Posterior cingulate gyrus (tissue), 11 donors: ENCODE data around the gene SERPINB12.

ENCODE experiments used
- DNase-seq, 10 donors: peaks; one replicate each; pipeline versions ENCODE4 v3.0.0 to v3.0.0-alpha.2; 2020 to 2021; ENCODE audit warnings: mixed read lengths in 3 of 10
- intact Hi-C: fragments of 100-400 bp; cut with DNase I; formaldehyde crosslinking; loops from one replicate; pipeline ENCODE4 v1.15.1; 2023

Gene SERPINB12, protein sequence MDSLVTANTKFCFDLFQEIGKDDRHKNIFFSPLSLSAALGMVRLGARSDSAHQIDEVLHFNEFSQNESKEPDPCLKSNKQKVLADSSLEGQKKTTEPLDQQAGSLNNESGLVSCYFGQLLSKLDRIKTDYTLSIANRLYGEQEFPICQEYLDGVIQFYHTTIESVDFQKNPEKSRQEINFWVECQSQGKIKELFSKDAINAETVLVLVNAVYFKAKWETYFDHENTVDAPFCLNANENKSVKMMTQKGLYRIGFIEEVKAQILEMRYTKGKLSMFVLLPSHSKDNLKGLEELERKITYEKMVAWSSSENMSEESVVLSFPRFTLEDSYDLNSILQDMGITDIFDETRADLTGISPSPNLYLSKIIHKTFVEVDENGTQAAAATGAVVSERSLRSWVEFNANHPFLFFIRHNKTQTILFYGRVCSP

DNA sequence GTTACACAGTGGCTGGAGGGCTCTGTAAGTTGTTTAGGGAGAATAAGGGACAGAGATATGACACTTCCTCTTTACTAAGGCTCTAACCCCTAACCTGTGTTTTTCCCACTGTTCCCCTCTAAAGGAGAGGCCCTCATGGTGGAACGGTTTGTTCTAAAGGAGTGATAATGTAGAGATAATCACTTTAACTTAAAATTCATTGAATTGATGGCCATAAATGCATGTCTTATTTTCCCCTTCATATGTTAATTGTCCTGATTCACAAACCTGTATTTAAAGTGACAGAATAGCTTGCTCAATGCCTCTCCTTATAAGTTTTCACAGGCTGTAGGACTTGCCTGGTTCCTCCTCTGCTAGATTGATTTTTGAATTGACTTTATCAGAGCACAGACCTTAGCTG lies at the start of gene SERPINB12:
Gene SERPINB12, plus strand, starts transcription at position 301 of the 400 bp plus-strand sequence. CDS start 13,791 bp downstream, outside the sequence.
- intact Hi-C loops = no loop called here

DNA sequence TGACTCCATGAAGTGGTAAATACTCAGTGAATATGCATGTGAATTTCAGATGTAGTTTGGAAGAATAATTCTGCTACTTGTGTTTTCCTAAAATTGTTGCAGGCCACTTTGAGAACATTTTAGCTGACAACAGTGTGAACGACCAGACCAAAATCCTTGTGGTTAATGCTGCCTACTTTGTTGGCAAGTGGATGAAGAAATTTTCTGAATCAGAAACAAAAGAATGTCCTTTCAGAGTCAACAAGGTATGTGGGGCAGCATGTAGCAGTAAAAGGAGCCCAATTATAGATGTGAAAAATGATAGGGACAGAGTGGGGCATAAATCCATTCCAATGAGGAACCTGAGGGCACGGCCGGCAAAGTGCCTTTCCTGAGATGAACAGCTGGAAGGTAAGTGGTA lies 49.3 kb upstream of the SERPINB12 start:
- DNase-seq = no peak
- intact Hi-C loops = no loop called here

More for the DNA sequence above, at the start of gene SERPINB12:
- DNase-seq = no peak

- intact Hi-C loops = no loop called here
- DNase-seq = no peak
Measured at GRCh38 chr18:63495675-63496074, 46.5 kb upstream of the SERPINB12 start.

- no peak for DNase-seq
- intact Hi-C loops = no loop called here
Measured at GRCh38 chr18:63505566-63506335, 36.4 kb upstream of the SERPINB12 start.

DNA sequence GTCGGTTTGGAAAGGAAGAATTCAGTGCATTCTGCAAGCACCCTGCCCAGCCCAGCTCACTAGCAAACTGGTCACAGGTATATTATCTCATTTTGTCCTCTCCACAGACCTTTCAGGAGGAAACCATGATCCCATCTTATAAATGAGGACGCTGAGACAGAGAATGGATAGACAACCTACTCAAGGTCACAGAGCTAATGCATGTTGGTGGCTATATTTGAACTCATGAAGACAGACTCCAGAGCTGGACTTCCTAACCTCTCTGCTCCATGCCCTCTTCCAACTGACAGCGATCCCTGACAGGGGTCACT lies 35.9 kb upstream of the SERPINB12 start:
- DNase-seq = no peak
- intact Hi-C loops = no loop called here

DNA sequence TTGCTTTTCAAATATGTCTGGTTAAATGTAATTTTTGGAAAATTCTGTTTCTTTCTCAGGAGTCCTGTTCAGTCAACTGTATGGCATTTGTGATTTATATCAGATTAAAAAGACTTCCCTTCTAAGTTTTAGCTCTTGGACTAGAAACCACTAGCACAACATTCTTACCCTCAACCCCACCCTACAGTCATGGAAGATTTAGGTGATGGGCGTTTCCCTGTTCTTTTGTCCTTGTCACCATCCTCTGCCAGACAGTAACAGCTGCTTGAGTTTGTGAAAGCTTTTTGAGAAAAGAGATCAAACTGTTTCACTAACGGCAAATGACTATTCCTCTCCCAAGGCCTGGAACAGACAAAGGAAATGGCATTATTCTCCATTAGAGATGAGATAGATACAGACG lies 33.6 kb upstream of the SERPINB12 start:
- intact Hi-C loops = no loop called here
- no peak for DNase-seq

DNA sequence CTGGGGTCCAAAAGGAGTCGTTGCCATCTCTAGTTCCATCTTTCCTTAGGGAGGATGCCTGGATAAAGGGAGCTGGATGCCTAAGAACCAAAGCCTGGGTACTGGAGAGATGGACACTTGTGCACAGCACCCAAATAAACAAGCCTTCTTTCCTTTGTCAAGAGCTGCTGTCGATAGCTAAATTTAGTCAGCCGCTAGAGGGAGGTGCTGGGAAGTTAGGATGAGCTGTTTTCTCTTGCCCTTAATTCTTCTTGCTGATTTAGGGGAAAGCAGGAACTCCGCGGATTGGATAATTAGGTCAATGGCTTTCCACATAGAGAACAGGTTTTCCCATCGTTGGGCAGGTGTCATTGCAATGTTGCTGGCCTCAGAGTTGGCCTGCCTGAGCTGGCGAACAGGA lies 30.9 kb upstream of the SERPINB12 start:
- no peak for DNase-seq
- intact Hi-C loops = loop anchor here (10.0 kb wide), 1 partner anchor 224 kb away; no protein-coding TSS in a partner anchor

- intact Hi-C loops = loop anchor here (10.0 kb wide), 1 partner anchor 220 kb away; no protein-coding TSS in a partner anchor
- DNase-seq = no peak
Measured at GRCh38 chr18:63514326-63514725, 27.8 kb upstream of the SERPINB12 start.

DNA sequence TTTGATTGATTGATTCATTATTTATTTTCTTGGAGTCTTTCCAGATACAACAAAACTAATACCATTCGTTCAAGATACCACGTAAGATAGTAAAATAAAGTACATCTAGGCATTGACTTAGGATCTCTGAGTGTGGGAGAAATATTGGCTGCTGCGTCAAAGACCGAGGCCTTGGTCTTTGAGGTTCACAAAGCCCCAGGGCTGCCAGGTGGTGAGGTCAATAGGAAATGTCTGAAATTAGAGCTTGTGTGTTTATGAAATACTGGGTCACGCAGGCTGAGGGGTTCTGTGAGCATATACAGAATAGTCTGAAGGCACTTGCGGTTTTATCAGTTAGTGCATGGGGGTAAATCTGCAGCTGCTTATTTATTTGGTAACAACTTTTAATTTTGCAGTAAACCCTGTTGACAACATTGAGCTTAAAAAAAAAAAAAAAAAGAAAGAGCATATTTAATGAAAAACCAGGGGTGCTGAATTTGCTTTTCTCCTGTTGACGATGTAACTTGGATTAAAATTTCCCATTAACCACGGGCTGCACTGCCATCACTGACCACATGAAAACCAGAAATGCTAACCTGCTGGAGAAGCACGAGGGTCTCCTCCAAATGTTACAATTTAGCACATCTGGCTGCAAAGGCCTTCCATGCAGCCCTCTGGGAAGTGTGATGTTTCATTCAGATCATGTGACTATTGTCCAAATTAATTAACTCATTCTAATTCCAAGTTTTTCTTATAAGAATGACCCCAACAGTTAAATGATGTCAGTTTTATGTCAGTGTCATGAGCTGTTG lies 27.1 kb upstream of the SERPINB12 start:
- intact Hi-C loops = loop anchor here (5.0 to 10.0 kb wide), 2 partner anchors 220 to 422 kb away; no protein-coding TSS in a partner anchor
- no peak for DNase-seq

DNA sequence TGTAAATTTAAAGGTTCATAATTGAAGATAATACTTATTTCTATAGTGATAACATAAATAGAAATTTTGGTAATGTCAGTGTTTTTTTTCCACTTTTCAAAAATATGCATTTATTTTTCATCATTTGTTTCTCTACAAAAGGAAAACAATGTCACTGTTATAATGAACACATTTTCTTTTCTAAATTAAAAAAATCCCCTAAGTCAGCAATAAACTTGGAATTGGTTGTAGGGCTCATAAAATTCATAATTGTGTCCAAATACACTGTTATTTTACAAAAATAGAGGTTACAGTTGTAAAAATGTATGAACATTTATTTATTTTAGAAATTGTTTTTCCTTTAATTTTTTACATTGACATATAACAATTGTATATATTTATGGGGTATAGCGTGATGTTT lies 26.4 kb upstream of the SERPINB12 start:
- DNase-seq = no peak
- intact Hi-C loops = loop anchor here (5.0 to 10.0 kb wide), 2 partner anchors 219 to 422 kb away; no protein-coding TSS in a partner anchor

- intact Hi-C loops = loop anchor here (1.0 to 10.0 kb wide), 4 partner anchors 60 to 419 kb away; no protein-coding TSS in a partner anchor
- peak in 6 of 10 donors; percentile 27 to 86 (median 56) for DNase-seq
Measured at GRCh38 chr18:63518178-63519012, 23.8 kb upstream of the SERPINB12 start.

- no peak for DNase-seq
- intact Hi-C loops = no loop called here
Measured at GRCh38 chr18:63520053-63520685, 22.0 kb upstream of the SERPINB12 start.

GRCh38 chr18:63523660-63524059 lies 18.5 kb upstream of the SERPINB12 start:
- intact Hi-C loops = no loop called here

GRCh38 chr18:63527251-63527650 lies 14.9 kb upstream of the SERPINB12 start:
- DNase-seq = no peak
- intact Hi-C loops = no loop called here

More at GRCh38 chr18:63523660-63524059, 18.5 kb upstream of the SERPINB12 start:
- DNase-seq = no peak

- DNase-seq = no peak
Measured at GRCh38 chr18:63528863-63529492, 13.2 kb upstream of the SERPINB12 start.

GRCh38 chr18:63532471-63532870 lies 9.7 kb upstream of the SERPINB12 start:
- DNase-seq = no peak
- intact Hi-C loops = no loop called here

More at GRCh38 chr18:63528863-63529492, 13.2 kb upstream of the SERPINB12 start:
- intact Hi-C loops = no loop called here

GRCh38 chr18:63534615-63535014 lies 7.6 kb upstream of the SERPINB12 start:
- DNase-seq = no peak
- intact Hi-C loops = no loop called here

DNA sequence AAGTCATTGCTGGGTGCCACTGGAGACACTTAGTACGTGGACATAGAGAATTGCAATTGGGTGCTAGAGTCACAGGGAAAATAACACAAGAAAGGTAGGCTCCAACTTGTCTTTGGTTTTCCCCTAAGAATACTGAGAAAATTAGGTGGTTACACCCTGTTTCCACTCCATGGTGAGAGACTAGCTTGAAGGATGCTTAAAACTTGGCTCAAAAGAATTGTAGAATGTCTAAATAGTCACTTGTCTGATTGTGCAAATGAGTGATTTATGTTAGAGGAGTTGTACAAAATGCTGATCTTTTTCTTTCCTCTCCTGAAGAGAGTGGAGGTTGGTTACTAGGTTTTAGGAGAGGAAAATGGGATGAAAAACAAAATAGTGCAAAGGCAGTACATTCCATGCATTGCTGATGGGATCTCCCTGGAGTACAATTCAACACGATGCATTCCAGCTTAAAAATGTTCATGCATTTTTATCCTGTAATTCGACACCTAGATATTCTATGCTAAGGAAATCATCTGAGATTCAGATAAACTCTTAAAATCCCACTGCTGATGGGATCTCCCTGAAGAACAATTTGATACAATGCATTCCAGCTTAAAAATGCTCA lies 2.2 kb upstream of the SERPINB12 start:
- DNase-seq = no peak
- intact Hi-C loops = no loop called here
